Mucosa of descending colon (tissue), 3 donors: Measurements from ENCODE around the gene MMP14. TPM values are rescaled to one million over a fixed set of nuclear protein-coding genes. Genes with fewer than 3 reads are reported as not detected.

Experiments used
- ATAC-seq: fragments of 200-7000 bp; cut with Tn5 transposase; one replicate; pipeline ENCODE4 v1.9.1; 2020; ENCODE audit warnings: mild to moderate bottlenecking, moderate library complexity
- DNase-seq, 3 donors: peaks; one replicate each; pipeline ENCODE4 v3.0.0-alpha.2; 2020
- H3K36me3 ChIP-seq: fragments of 200-600 bp; one replicate; pipeline ENCODE4 v1.8.0; 2021; ENCODE audit warnings: low read depth, mild to moderate bottlenecking
- H3K4me1 ChIP-seq: fragments of 200-600 bp; one replicate; pipeline ENCODE4 v1.8.0; 2021; ENCODE audit warnings: low read depth, mild to moderate bottlenecking
- H3K4me3 ChIP-seq: fragments of 200-600 bp; one replicate; pipeline ENCODE4 v1.8.0; 2021; ENCODE audit warnings: mild to moderate bottlenecking
- H3K9me3 ChIP-seq: fragments of 200-600 bp; one replicate; pipeline ENCODE4 v1.8.0; 2021; ENCODE audit warnings: mild to moderate bottlenecking
- CTCF ChIP-seq: fragments of 200-600 bp; IDR thresholded peaks from one replicate; pipeline ENCODE4 v1.8.0; 2022; ENCODE audit warnings: antibody characterized with exemption, mild to moderate bottlenecking
- intact Hi-C, 2 donors: fragments of 100-400 bp; cut with DNase I in 1 of 2; cut with micrococcal nuclease in 1 of 2; formaldehyde crosslinking; loops; one replicate each; pipeline versions ENCODE4 v1.11.0 to v1.11.1; 2022; cut with DNase I, micrococcal nuclease
- total RNA-seq, 3 donors: library from RNA; stranded (reverse); fragmentation: NEBNext Ultra II Directional in 2 of 3; extraction: Animal tissue kit (Norgen Biotek cat#: 25700) in 2 of 3; gene quantifications; one replicate each; pipeline versions ENCODE4 v1.2.1 to v1.2.4, GENCODE V29; 2021 to 2023
- donor health status: DM: no; HTN: no; CAD: no; lungs with moderate emphysema.
- donor health status: DM: no; HTN: no; CAD: no.
- donor health status: DM: no; HTN: yes; CAD: no.

The MMP14 gene
- total RNA-seq, 3 donors from 2014 or later = 48.1 to 161 (median 104) TPM

GRCh38 chr14:22875748-22876319 is 39.4 kb downstream of the MMP14 start:
- Histone ChIP-seq H3K4me3 (no peak overlapping the region), H3K36me3 (peaks cover 28% of the 10 kb centered on the region), H3K9me3 (no peaks in the 10 kb centered on the region), H3K4me1 (peaks cover 15% of the 10 kb centered on the region)
- DNase-seq (no peak), ATAC-seq (no peak)
- intact Hi-C loops = no loop called here
- TF ChIP-seq CTCF = no peak

- no peak for TF ChIP-seq CTCF
- intact Hi-C loops = no loop called here
- DNase-seq (no peak), ATAC-seq (no peak)
- Histone ChIP-seq H3K4me3 (no peak overlapping the region), H3K36me3 (peaks cover 28% of the 10 kb centered on the region), H3K4me1 (peaks cover 12% of the 10 kb centered on the region), H3K9me3 (no peaks in the 10 kb centered on the region)
Measured at GRCh38 chr14:22877000-22877501, 40.7 kb downstream of the MMP14 start.

- intact Hi-C loops = no loop called here
- ATAC-seq = no peak
Measured at GRCh38 chr14:22878271-22879246, 42.2 kb downstream of the MMP14 start.

GRCh38 chr14:22882064-22882463 is 45.7 kb downstream of the MMP14 start:
- Histone ChIP-seq H3K36me3 (peaks cover 10% of the 10 kb centered on the region), H3K9me3 (no peaks in the 10 kb centered on the region), H3K4me1 (peaks cover 10% of the 10 kb centered on the region), H3K4me3 (no peak overlapping the region)
- no peak for ATAC-seq
- intact Hi-C loops = no loop called here
- no peak for TF ChIP-seq CTCF
- DNase-seq = no peak

More at GRCh38 chr14:22878271-22879246, 42.2 kb downstream of the MMP14 start:
- Histone ChIP-seq H3K36me3 (peaks cover 28% of the 10 kb centered on the region), H3K4me3 (no peak overlapping the region), H3K9me3 (no peaks in the 10 kb centered on the region), H3K4me1 (peaks cover 10% of the 10 kb centered on the region)
- TF ChIP-seq CTCF = no peak
- DNase-seq = no peak

- Histone ChIP-seq H3K9me3 (no peaks in the 10 kb centered on the region), H3K36me3 (peaks cover 5% of the 10 kb centered on the region), H3K4me3 (no peak overlapping the region), H3K4me1 (peaks cover 13% of the 10 kb centered on the region)
- no peak for TF ChIP-seq CTCF
- DNase-seq (peak in 1 of 3 donors; percentile 56), ATAC-seq (peak; percentile 26)
- intact Hi-C loops = no loop called here
Measured at GRCh38 chr14:22882529-22883172, 46.3 kb downstream of the MMP14 start.
